SU-DHL-6 (cell line): ENCODE data around the gene TRIM63.

Source experiments
- CTCF ChIP-seq: fragments of 200-600 bp; sonication (generic); IDR thresholded peaks from one replicate; pipeline ENCODE4 v1.5.1; 2017; ENCODE audit warnings: antibody characterized with exemption, mild to moderate bottlenecking, low read length, moderate library complexity; ENCODE audit not compliant: insufficient read depth, poor library complexity, severe bottlenecking
- EZH2phosphoT487 ChIP-seq: fragments of 200-600 bp; sonication (generic), shearing (Covaris generic); conservative IDR thresholded peaks from 2 replicates; pipeline ENCODE4 v1.6.1; 2018; ENCODE audit warnings: mild to moderate bottlenecking, antibody characterized with exemption, low read length, moderate library complexity, mixed read lengths

GRCh38 chr1:26066857-26067256 lies 573 bp downstream of the TRIM63 start:
- TF ChIP-seq EZH2phosphoT487 (no peak), CTCF (no peak)
